GM19043 (cell line): ENCODE measurements around the gene FAM162B.
"Not testable (repeated sequence)": the region's sequence is repeated elsewhere in the genome, so short reads cannot be mapped to it uniquely, and the experiment has no call there.

Experiments
- ATAC-seq: cut with Tn5 transposase; IDR thresholded peaks from one replicate; pipeline ENCODE4 v1.9.1; 2021; ENCODE audit warnings: low read depth; ENCODE audit not compliant: unreplicated experiment

Gene FAM162B

GRCh38 chr6:116764961-116765841, at the start of gene FAM162B:
Gene FAM162B (minus strand): TSS chr6:116765719. CDS start chr6:116765576, 143 bp downstream.
- ATAC-seq, result no peak

GRCh38 chr6:116812051-116812650, 46.6 kb upstream of the FAM162B start:
- ATAC-seq, result no peak

DNA sequence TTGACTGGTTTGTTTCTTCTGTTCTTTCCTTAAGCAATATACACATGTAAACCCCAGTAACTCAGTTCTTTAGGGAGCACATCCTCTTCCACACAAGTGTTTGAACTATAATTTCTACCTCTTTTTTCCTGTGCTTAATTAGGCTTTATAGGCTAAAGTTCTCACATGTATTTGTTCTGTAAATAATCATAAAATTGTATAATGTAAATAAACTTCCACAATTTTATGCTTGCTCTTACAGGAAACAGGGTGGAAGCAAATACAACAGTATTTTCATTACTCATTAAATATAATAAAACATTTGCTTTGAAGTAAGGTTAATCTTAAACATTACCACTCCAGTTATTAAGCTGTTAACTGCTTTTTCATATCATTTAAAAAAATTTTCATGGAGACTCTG, 36.5 kb upstream of the FAM162B start:
- no peak for ATAC-seq

- no peak for ATAC-seq
Observed at GRCh38 chr6:116799945-116800344, 34.4 kb upstream of the FAM162B start.

- no peak for ATAC-seq
Observed at GRCh38 chr6:116797585-116797984, 32.1 kb upstream of the FAM162B start.

DNA sequence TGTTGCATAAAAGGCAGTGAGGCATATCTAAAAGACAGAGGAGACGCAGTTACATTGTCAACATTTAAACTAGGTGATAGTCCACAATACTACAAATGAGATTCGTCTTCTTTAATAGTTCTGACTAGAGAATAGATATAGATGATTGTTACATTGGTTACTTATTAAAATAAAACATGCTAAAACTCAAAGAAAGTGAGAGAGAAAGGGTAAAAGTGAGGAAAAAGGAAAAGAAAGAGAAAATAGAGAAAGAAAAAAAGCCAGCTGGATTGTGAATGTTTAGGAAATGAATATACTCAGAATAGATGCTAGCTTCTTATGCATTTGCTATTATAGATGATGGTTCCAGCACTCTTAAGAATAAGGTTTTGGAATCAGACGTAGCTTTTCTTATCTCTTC, 27.7 kb upstream of the FAM162B start:
- ATAC-seq, result no peak

DNA sequence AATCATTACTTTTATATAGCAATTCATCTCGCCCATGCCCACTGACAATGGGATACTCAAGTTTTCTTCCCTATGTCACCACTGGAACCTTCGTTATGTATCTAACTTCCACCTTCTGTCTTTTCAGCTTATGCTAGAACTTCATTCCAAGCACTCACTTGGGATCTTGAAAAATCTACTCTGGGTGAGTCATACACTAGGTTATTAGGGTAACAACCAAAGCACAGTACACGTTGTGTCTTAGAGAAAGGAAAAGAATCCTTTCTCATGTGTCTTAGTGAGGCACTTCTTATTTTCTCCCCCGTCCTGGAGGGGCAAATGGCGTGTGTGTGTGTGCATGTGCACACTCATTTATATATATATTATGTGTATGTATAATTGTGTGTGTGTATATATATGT, 18.3 kb upstream of the FAM162B start:
- ATAC-seq, result no peak

GRCh38 chr6:116779573-116780164, 14.2 kb upstream of the FAM162B start:
- no peak for ATAC-seq

GRCh38 chr6:116773886-116774285, 8.4 kb upstream of the FAM162B start:
- no peak for ATAC-seq

DNA sequence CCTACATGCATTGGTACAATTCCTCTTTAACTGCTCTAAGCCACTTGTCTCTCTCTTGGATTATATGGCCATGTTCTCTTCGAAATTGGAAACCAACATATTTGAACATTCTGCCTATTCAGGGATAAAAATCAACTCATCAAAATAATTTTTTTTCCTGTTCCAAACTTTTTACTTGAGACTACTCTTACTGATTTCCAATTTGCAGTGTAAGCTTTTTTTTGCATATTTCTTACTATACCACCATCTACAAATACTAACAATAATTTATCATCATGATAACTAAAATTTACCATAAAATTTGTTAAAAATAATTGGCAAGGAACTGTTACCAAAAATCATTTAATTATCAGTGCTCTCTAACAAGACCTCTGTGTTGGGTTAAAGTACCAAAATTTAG, 6.9 kb upstream of the FAM162B start:
- no peak for ATAC-seq

DNA sequence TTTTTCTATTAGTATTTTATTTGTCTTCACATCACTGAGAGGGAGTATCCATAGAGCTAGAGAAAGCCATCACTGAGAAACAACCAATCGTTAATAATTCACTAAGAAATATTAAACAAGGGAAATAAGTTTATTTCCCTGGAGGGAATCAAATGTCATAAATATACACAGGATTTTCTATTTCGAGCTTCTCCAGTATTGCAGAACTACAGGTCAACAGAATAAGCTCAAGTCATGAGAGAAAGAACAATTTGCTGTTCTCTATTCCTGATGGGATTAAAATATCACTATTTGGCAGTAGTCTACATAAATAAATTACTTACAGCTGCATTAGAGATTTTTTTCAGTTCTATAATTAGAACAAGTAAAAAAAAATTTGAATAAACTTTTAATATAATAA, 2.2 kb upstream of the FAM162B start:
- no peak for ATAC-seq

- ATAC-seq, result no peak
Observed at GRCh38 chr6:116766506-116767176, 1.1 kb upstream of the FAM162B start.

DNA sequence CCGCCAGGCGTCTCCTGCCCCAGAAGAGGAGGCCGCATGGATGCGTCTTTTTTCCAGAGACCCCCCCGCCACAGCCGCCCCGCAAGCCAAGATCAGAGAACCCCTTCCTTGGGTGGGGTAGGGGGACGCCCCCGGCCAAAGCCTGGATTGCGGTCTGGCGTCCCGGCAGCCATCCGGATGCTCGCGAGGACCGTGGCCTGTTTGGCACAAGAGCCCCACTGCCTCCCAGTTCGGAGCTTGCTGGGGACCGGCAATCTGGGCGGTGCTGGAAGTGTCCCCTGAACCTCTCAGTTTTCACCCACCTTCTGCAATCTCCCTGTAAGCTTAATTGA, 924 bp downstream of the FAM162B start:
- ATAC-seq, result no peak

- ATAC-seq, result no peak
Observed at GRCh38 chr6:116763906-116764628, 1.5 kb downstream of the FAM162B start.

- ATAC-seq, result no peak
Observed at GRCh38 chr6:116763048-116763447, 2.5 kb downstream of the FAM162B start.

GRCh38 chr6:116762235-116762634, 3.3 kb downstream of the FAM162B start:
- no peak for ATAC-seq

- no peak for ATAC-seq
Observed at GRCh38 chr6:116761779-116762178, 3.7 kb downstream of the FAM162B start.

- ATAC-seq, result no peak
Observed at GRCh38 chr6:116745176-116745575, 20.3 kb downstream of the FAM162B start.

GRCh38 chr6:116741571-116741970, 23.9 kb downstream of the FAM162B start:
- no peak for ATAC-seq

- ATAC-seq, result not testable (repeated sequence)
Observed at GRCh38 chr6:116740486-116740885, 25.0 kb downstream of the FAM162B start.

DNA sequence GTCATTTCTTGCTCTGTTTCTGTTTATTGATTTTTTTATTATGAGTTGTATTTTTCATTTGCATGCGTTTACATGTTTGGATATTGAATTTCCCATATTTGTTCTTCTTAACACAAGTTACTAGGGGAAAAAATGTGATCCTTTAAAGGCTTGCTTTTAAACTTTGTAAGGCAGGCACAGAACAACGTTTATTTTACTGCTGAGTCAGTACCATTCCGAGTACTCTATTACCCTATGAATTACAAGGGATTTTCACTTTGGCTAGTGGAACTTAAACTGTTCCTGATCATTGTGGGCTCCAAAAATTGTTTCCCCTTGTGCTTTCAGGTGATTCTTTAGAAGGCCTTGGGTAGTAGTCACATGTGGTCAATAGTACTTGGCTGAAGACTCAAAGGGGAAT, 28.5 kb downstream of the FAM162B start:
- ATAC-seq, result no peak
